HG03342 (cell line): Measurements from ENCODE around the gene ZNF689.

Experiments used
- ATAC-seq: cut with Tn5 transposase; IDR thresholded peaks from one replicate; pipeline ENCODE4 v1.9.1; 2021; ENCODE audit warnings: mild to moderate bottlenecking, moderate library complexity; ENCODE audit not compliant: unreplicated experiment

The ZNF689 gene

GRCh38 chr16:30566531-30566930 is 43.7 kb downstream of the ZNF689 start:
- ATAC-seq = no peak

- ATAC-seq = no peak
These were observed 44.2 kb downstream of the ZNF689 start for GRCh38 chr16:30565984-30566383.

- ATAC-seq = no peak
These were observed 44.7 kb downstream of the ZNF689 start for GRCh38 chr16:30565526-30565925.

GRCh38 chr16:30562021-30562420 is 48.2 kb downstream of the ZNF689 start:
- ATAC-seq = no peak

GRCh38 chr16:30561089-30561816 is 48.9 kb downstream of the ZNF689 start:
- ATAC-seq = no peak

- ATAC-seq = no peak
These were observed 50.5 kb downstream of the ZNF689 start for GRCh38 chr16:30559690-30560089.

- no peak for ATAC-seq
These were observed 51.3 kb downstream of the ZNF689 start for GRCh38 chr16:30558789-30559377.

GRCh38 chr16:30557957-30558788 is 52.0 kb downstream of the ZNF689 start, which contains the start of gene ZNF764:
Gene ZNF764 (minus strand): TSS chr16:30558374. CDS start chr16:30558182, 192 bp downstream.
- peak; percentile 86 for ATAC-seq

GRCh38 chr16:30557707-30557956 is 52.6 kb downstream of the ZNF689 start:
- ATAC-seq = peak; percentile 7

GRCh38 chr16:30556125-30556473 is 54.1 kb downstream of the ZNF689 start:
- ATAC-seq = no peak

GRCh38 chr16:30555315-30556124 is 54.7 kb downstream of the ZNF689 start:
- no peak for ATAC-seq

GRCh38 chr16:30554557-30555314 is 55.5 kb downstream of the ZNF689 start:
- ATAC-seq = no peak

- no peak for ATAC-seq
These were observed 56.7 kb downstream of the ZNF689 start for GRCh38 chr16:30553393-30553899.

- ATAC-seq = no peak
These were observed 57.2 kb downstream of the ZNF689 start for GRCh38 chr16:30552956-30553355.
